Coronary artery (tissue), 2 donors: ENCODE data around the gene SDK2.

Experiments used
- DNase-seq: peaks from one replicate; pipeline ENCODE4 v3.0.0-alpha.2; 2017; ENCODE audit warnings: low spot score
- H3K27ac ChIP-seq, 2 donors: fragments of 200-600 bp; sonication (generic); one replicate each; pipeline ENCODE4 v1.5.1; 2016 to 2019
- H3K4me3 ChIP-seq: fragments of 200-600 bp; sonication (generic); 2 replicates; pipeline ENCODE4 v1.5.1; 2016; ENCODE audit warnings: mild to moderate bottlenecking, moderate library complexity
- CTCF ChIP-seq: fragments of 200-600 bp; sonication (generic); IDR thresholded peaks from one replicate; pipeline ENCODE4 v1.5.1; 2019; ENCODE audit warnings: antibody characterized with exemption

The SDK2 gene

GRCh38 chr17:73471924-73472323 is 172.3 kb downstream of the SDK2 start:
- no peak for TF ChIP-seq CTCF
- Histone ChIP-seq H3K27ac (no peak overlapping the region), H3K4me3 (no peak overlapping the region)
- DNase-seq = no peak

- Histone ChIP-seq H3K4me3 (no peak overlapping the region), H3K27ac (no peak overlapping the region)
- DNase-seq = no peak
- no peak for TF ChIP-seq CTCF
These were observed 173.9 kb downstream of the SDK2 start for GRCh38 chr17:73470316-73470826.

- no peak for TF ChIP-seq CTCF
- no peak for DNase-seq
- Histone ChIP-seq H3K4me3 (no peak overlapping the region), H3K27ac (no peak overlapping the region)
These were observed 174.9 kb downstream of the SDK2 start for GRCh38 chr17:73469311-73469710.

GRCh38 chr17:73468221-73468620 is 176.0 kb downstream of the SDK2 start:
- no peak for DNase-seq
- TF ChIP-seq CTCF = no peak
- no peak overlapping the region for H3K4me3 ChIP-seq

GRCh38 chr17:73467651-73468050 is 176.6 kb downstream of the SDK2 start:
- DNase-seq = no peak
- no peak overlapping the region for H3K27ac ChIP-seq
- H3K4me3 ChIP-seq = no peak overlapping the region
- TF ChIP-seq CTCF = no peak

More at GRCh38 chr17:73468221-73468620, 176.0 kb downstream of the SDK2 start:
- H3K27ac ChIP-seq = no peak overlapping the region

GRCh38 chr17:73466704-73467433 is 177.4 kb downstream of the SDK2 start:
- no peak for TF ChIP-seq CTCF
- Histone ChIP-seq H3K27ac (no peak overlapping the region), H3K4me3 (no peak overlapping the region)
- DNase-seq = no peak

GRCh38 chr17:73465953-73466230 is 178.4 kb downstream of the SDK2 start:
- no peak for TF ChIP-seq CTCF
- no peak overlapping the region for H3K4me3 ChIP-seq
- DNase-seq = no peak
- H3K27ac ChIP-seq = no peak overlapping the region
